Activated T-cell treated with anti-CD3 and anti-CD28 coated beads for 4 hours (primary cell): ENCODE data around the gene APOE.
A peak's percentile ranks its signal among the peaks of the same experiment; 100 is the strongest.
"Not testable (repeated sequence)": the region's sequence is repeated elsewhere in the genome, so short reads cannot be mapped to it uniquely, and the experiment has no call there.

ENCODE experiments used
- DNase-seq: peaks from one replicate; pipeline ENCODE4 v3.0.0-alpha.2; 2020

APOE gene

GRCh38 chr19:44912854-44913253, 7.3 kb downstream of the APOE start:
- no peak for DNase-seq

- not testable (repeated sequence) for DNase-seq
Measured at GRCh38 chr19:44913512-44914432, 8.2 kb downstream of the APOE start.

- peak; percentile 69 for DNase-seq
Measured at GRCh38 chr19:44914433-44915206, 9.0 kb downstream of the APOE start, which contains the start of gene APOC1. Gene APOC1 (plus strand): TSS chr19:44914608. CDS start chr19:44914892, 284 bp downstream.

- no peak for DNase-seq
Measured at GRCh38 chr19:44924243-44924725, 18.7 kb downstream of the APOE start.

- no peak for DNase-seq
Measured at GRCh38 chr19:44925114-44925891, 19.7 kb downstream of the APOE start.

- DNase-seq, result not testable (repeated sequence)
Measured at GRCh38 chr19:44926245-44927077, 20.9 kb downstream of the APOE start.

GRCh38 chr19:44927746-44928145, 22.1 kb downstream of the APOE start:
- DNase-seq, result no peak

- DNase-seq, result no peak
Measured at GRCh38 chr19:44930088-44930487, 24.5 kb downstream of the APOE start.

- DNase-seq, result no peak
Measured at GRCh38 chr19:44931541-44931940, 25.9 kb downstream of the APOE start.

- DNase-seq, result no peak
Measured at GRCh38 chr19:44939668-44940067, 34.1 kb downstream of the APOE start.

GRCh38 chr19:44942067-44942571, 36.5 kb downstream of the APOE start, which contains the start of gene APOC4:
Gene APOC4 (plus strand): TSS chr19:44942237. CDS start chr19:44942278, 41 bp downstream.
- no peak for DNase-seq

- DNase-seq, result no peak
Measured at GRCh38 chr19:44943801-44944249, 38.2 kb downstream of the APOE start.

- DNase-seq, result no peak
Measured at GRCh38 chr19:44947041-44947581, 41.5 kb downstream of the APOE start.

- no peak for DNase-seq
Measured at GRCh38 chr19:44948237-44948636, 42.6 kb downstream of the APOE start.

GRCh38 chr19:44948763-44949374, 43.3 kb downstream of the APOE start:
- DNase-seq, result no peak

GRCh38 chr19:44949550-44949949, 44.0 kb downstream of the APOE start:
- DNase-seq, result no peak

- DNase-seq, result peak; percentile 51
Measured at GRCh38 chr19:44951179-44952159, 45.9 kb downstream of the APOE start.

- DNase-seq, result no peak
Measured at GRCh38 chr19:44954278-44954648, 48.7 kb downstream of the APOE start.
